ENCODE data around the gene TST. TPM values are rescaled to one million over a fixed set of nuclear protein-coding genes. Genes with fewer than 3 reads are reported as not detected.

The TST gene
- total and polyA plus RNA-seq, 9 of the 15 experiments (the other 6 are each of a cell fraction or from before 2014, with no cell fraction given) = 1.4 to 26.9 (median 12.4) TPM

DNA sequence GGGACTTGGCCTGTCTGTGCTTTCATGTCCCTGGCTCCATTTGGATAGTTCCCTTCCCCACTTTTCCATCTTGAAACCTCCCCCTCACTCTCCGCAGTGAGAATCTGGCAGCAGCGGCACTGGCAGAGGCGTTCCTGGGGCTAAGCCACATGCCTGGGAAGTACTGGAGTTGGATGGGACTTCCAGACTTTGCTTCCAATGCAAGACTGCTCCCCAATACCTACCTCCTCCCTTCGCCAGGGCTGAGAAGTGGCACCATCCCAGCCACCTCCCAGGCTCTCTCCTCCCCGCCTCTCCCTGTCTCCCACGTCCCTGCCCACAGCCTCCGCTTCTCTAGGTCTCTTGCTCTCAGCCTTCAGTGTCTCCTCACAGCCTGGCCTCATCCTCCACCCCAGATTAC lies 16.6 kb downstream of the TST start:
- ChIA-PET CTCF (ENCODE audit: low intra/inter-chr PET ratio) (no interaction called here), POLR2A (interaction anchor here (0.5 to 0.7 kb wide), 2 partner anchors 10 to 24 kb away, joined by 3 read pairs; no protein-coding TSS in a partner anchor)
- no peak overlapping the region for H3K4me2 ChIP-seq (ENCODE audit: insufficient read depth, low read length)
- no peak for FAIRE-seq
- no peak for TF ChIP-seq THRAP3 (IDR thresholded peaks at IDR 0.05; ENCODE audit: borderline replicate concordance)
- no peak for TF ChIP-seq MEIS2 (IDR thresholded peaks at IDR 0.05; ENCODE audit: partially characterized antibody)
- TF ChIP-seq ZNF584 (CRISPR knock-in tag; IDR thresholded peaks at IDR 0.05; ENCODE audit: low read depth) = no peak
- no peak for TF ChIP-seq DNMT1 (IDR thresholded peaks at IDR 0.05)
- TF ChIP-seq SRSF3 (IDR thresholded peaks at IDR 0.05; ENCODE audit: insufficient read depth, low read length) = no peak
- no peak for TF ChIP-seq FOXK2 (conservative IDR thresholded peaks at IDR 0.05 in 1 of 2, IDR thresholded peaks at IDR 0.05 in 1 of 2; ENCODE audit: low read depth in 2 of 2)
- no peak for TF ChIP-seq MYC (IDR thresholded peaks at IDR 0.05; ENCODE audit: low read depth, low read length)
- TF ChIP-seq MYC (CRISPR knock-in tag; IDR thresholded peaks at IDR 0.05; ENCODE audit: borderline replicate concordance, low read depth) = no peak
- TF ChIP-seq CREB1 (IDR thresholded peaks at IDR 0.05) = no peak
- no peak for TF ChIP-seq CREB1 (CRISPR knock-in tag; IDR thresholded peaks at IDR 0.05)
- TF ChIP-seq ZNF316 (IDR thresholded peaks at IDR 0.05) = no peak
- TF ChIP-seq, protein P1, sequence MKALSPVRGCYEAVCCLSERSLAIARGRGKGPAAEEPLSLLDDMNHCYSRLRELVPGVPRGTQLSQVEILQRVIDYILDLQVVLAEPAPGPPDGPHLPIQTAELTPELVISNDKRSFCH (CRISPR knock-in tag; IDR thresholded peaks at IDR 0.05) = no peak
- TF ChIP-seq, protein P1 (tag; IDR thresholded peaks at IDR 0.05) = no peak
- TF ChIP-seq, protein P2, sequence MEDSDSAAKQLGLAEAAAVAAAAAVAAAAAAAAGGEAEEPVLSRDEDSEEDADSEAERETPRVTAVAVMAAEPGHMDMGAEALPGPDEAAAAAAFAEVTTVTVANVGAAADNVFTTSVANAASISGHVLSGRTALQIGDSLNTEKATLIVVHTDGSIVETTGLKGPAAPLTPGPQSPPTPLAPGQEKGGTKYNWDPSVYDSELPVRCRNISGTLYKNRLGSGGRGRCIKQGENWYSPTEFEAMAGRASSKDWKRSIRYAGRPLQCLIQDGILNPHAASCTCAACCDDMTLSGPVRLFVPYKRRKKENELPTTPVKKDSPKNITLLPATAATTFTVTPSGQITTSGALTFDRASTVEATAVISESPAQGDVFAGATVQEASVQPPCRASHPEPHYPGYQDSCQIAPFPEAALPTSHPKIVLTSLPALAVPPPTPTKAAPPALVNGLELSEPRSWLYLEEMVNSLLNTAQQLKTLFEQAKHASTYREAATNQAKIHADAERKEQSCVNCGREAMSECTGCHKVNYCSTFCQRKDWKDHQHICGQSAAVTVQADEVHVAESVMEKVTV (CRISPR knock-in tag; IDR thresholded peaks at IDR 0.05) = no peak
- TF ChIP-seq ZNF24 (IDR thresholded peaks at IDR 0.05) = no peak
- TF ChIP-seq, protein P3, sequence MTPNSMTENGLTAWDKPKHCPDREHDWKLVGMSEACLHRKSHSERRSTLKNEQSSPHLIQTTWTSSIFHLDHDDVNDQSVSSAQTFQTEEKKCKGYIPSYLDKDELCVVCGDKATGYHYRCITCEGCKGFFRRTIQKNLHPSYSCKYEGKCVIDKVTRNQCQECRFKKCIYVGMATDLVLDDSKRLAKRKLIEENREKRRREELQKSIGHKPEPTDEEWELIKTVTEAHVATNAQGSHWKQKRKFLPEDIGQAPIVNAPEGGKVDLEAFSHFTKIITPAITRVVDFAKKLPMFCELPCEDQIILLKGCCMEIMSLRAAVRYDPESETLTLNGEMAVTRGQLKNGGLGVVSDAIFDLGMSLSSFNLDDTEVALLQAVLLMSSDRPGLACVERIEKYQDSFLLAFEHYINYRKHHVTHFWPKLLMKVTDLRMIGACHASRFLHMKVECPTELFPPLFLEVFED (CRISPR knock-in tag; conservative IDR thresholded peaks at IDR 0.05) = no peak
- no peak for TF ChIP-seq FIP1L1 (IDR thresholded peaks at IDR 0.05; ENCODE audit: low read depth, low read length, poor library complexity, severe bottlenecking)
- no peak for TF ChIP-seq GABPB1 (CRISPR knock-in tag; IDR thresholded peaks at IDR 0.05)
- TF ChIP-seq U2AF2 (optimal IDR thresholded peaks at IDR 0.05; ENCODE audit: low read depth, low read length) = no peak
- no peak for TF ChIP-seq EGR1 (conservative IDR thresholded peaks at IDR 0.05)
- TF ChIP-seq HMG20B (CRISPR knock-in tag; IDR thresholded peaks at IDR 0.05) = no peak
- no peak for TF ChIP-seq ELF4 (CRISPR knock-in tag; IDR thresholded peaks at IDR 0.05)
- TF ChIP-seq MTA1 (IDR thresholded peaks at IDR 0.05; ENCODE audit: borderline replicate concordance) = no peak
- no peak overlapping the region for H3K4me3 ChIP-seq
- H3K27me3 ChIP-seq (ENCODE audit: control insufficient read depth in 2 of 2, insufficient read depth in 2 of 2, low read length in 2 of 2) = peaks cover 2 to 10% of the 10 kb centered on the region in 2 experiments; a peak in 2 of 5 replicates
- in situ Hi-C loops (cut with MboI) = no loop called here
- H2AFZ ChIP-seq (ENCODE audit: low read depth, low read length) = no peak overlapping the region
- H3K79me2 ChIP-seq (ENCODE audit: control insufficient read depth, insufficient read depth, low read length) = no peaks in the 10 kb centered on the region
- H3K4me1 ChIP-seq (replicated peaks in 1 of 2; ENCODE audit: control insufficient read depth in 2 of 2, insufficient read depth in 2 of 2, low read length in 2 of 2) = peaks cover 2 to 8% of the 10 kb centered on the region in 2 experiments; a peak in 3 of 5 replicates
- H3K36me3 ChIP-seq (ENCODE audit: control insufficient read depth, insufficient read depth, low read length) = no peaks in the 10 kb centered on the region
- no peak for ATAC-seq
- no peaks in the 10 kb centered on the region for H3K9me1 ChIP-seq (ENCODE audit: control insufficient read depth, insufficient read depth, low read length)
- no peak overlapping the region for H3K27ac ChIP-seq (ENCODE audit: extremely low read depth, low read depth, low read length)
- intact Hi-C loops (cut with micrococcal nuclease) = no loop called here
- H3K9ac ChIP-seq (ENCODE audit: insufficient read depth in 1 of 2, low read depth in 2 of 2, low read length in 2 of 2) = no peak overlapping the region
- H4K20me1 ChIP-seq (replicated peaks; ENCODE audit: control insufficient read depth, insufficient read depth, low read length) = no peaks in the 10 kb centered on the region
- WGBS (ENCODE audit: insufficient coverage, low coverage, missing lambda C conversion rate) = 36% methylated on average over 6 of the region's 7 CpGs
- no TSS peak for BruUV-seq (replicated peaks)
- DNase-seq (ENCODE audit: extremely low read depth in 1 of 4, low spot score in 3 of 4) = no peak
- H3K9me3 ChIP-seq (replicated peaks; ENCODE audit: control insufficient read depth, insufficient read depth, low read depth, low read length) = no peaks in the 10 kb centered on the region

Data from K562 (cell line).